Measurements from ENCODE around the gene PRICKLE2.

PRICKLE2 gene

GRCh38 chr3:64107190-64107589 is 118.1 kb downstream of the PRICKLE2 start:
- FAIRE-seq (no peak), DNase-seq (ENCODE audit: insufficient read length, low spot score) (no peak)
- TF ChIP-seq PAX5 (IDR thresholded peaks at IDR 0.05; ENCODE audit: insufficient read depth, low read length, severe bottlenecking) (no peak), TAF1 (IDR thresholded peaks at IDR 0.05; ENCODE audit: low read depth, low read length) (no peak), POU2F2 (IDR thresholded peaks at IDR 0.05; ENCODE audit: low read depth, low read length) (no peak), POLR2A (IDR thresholded peaks at IDR 0.05; ENCODE audit: low read depth, low read length) (no peak), POLR2AphosphoS5 (IDR thresholded peaks at IDR 0.05; ENCODE audit: low read depth, low read length) (no peak), SPI1 (IDR thresholded peaks at IDR 0.05; ENCODE audit: low read depth, low read length) (no peak)

DNA sequence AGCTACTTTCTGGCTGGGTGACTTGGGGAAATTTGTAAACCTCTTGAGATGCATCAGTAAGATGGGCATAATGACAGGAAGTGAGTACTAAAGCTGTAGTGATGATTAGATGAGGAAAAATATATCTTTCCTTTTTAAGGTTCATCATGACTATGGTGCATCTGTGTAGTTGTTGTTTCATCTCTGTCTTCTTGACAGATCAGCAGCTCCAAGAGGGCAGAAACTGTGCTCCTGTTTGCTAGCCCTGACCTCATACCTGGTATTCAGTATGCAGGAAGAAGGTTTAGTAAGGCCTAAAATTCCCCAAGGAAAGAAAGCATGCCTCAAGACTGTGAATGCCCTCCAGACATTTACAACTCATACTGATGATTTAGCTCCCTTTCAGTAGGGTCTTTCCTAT is 119.5 kb downstream of the PRICKLE2 start:
- TF ChIP-seq TAF1 (IDR thresholded peaks at IDR 0.05; ENCODE audit: low read depth, low read length), result no peak
- TF ChIP-seq SPI1 (IDR thresholded peaks at IDR 0.05; ENCODE audit: low read depth, low read length), result no peak
- TF ChIP-seq POU2F2 (IDR thresholded peaks at IDR 0.05; ENCODE audit: low read depth, low read length), result no peak
- no peak for TF ChIP-seq POLR2A (IDR thresholded peaks at IDR 0.05; ENCODE audit: low read depth, low read length)
- TF ChIP-seq PAX5 (IDR thresholded peaks at IDR 0.05; ENCODE audit: insufficient read depth, low read length, severe bottlenecking), result no peak
- no peak for TF ChIP-seq POLR2AphosphoS5 (IDR thresholded peaks at IDR 0.05; ENCODE audit: low read depth, low read length)
- FAIRE-seq (no peak), DNase-seq (ENCODE audit: insufficient read length, low spot score) (no peak)

GRCh38 chr3:64104691-64105111 is 120.6 kb downstream of the PRICKLE2 start:
- no peak for FAIRE-seq

DNA sequence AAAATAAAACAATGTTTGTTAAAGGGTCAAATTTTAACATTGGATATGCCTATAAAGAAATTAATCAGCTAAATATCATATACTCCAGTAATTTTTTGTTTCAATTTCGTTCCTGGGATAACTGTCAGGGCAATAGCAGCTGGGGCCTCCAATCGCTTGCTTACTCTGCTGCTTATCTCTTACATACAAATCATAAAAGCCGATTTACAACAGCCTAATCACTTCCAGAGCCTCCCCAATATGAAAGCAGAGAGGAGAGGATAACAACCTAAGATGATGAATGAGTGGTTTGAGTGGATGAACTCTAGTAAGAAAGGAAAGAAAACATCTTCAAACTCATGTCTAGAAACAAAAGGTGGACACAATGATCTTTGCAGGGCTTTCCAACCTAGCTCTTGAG is 121.3 kb downstream of the PRICKLE2 start:
- DNase-seq (ENCODE audit: insufficient read length, low spot score) (no peak), FAIRE-seq (no peak)
- TF ChIP-seq TAF1 (IDR thresholded peaks at IDR 0.05; ENCODE audit: low read depth, low read length), result no peak
- TF ChIP-seq POLR2A (IDR thresholded peaks at IDR 0.05; ENCODE audit: low read depth, low read length), result no peak
- no peak for TF ChIP-seq POU2F2 (IDR thresholded peaks at IDR 0.05; ENCODE audit: low read depth, low read length)
- TF ChIP-seq SPI1 (IDR thresholded peaks at IDR 0.05; ENCODE audit: low read depth, low read length), result no peak
- TF ChIP-seq POLR2AphosphoS5 (IDR thresholded peaks at IDR 0.05; ENCODE audit: low read depth, low read length), result no peak
- no peak for TF ChIP-seq PAX5 (IDR thresholded peaks at IDR 0.05; ENCODE audit: insufficient read depth, low read length, severe bottlenecking)

More at GRCh38 chr3:64104691-64105111, 120.6 kb downstream of the PRICKLE2 start:
- no peak for DNase-seq (ENCODE audit: insufficient read length, low spot score)
- no peak for TF ChIP-seq POLR2A (IDR thresholded peaks at IDR 0.05; ENCODE audit: low read depth, low read length)
- TF ChIP-seq PAX5 (IDR thresholded peaks at IDR 0.05; ENCODE audit: insufficient read depth, low read length, severe bottlenecking), result no peak
- TF ChIP-seq POLR2AphosphoS5 (IDR thresholded peaks at IDR 0.05; ENCODE audit: low read depth, low read length), result no peak
- TF ChIP-seq TAF1 (IDR thresholded peaks at IDR 0.05; ENCODE audit: low read depth, low read length), result no peak
- TF ChIP-seq POU2F2 (IDR thresholded peaks at IDR 0.05; ENCODE audit: low read depth, low read length), result no peak
- TF ChIP-seq SPI1 (IDR thresholded peaks at IDR 0.05; ENCODE audit: low read depth, low read length), result no peak

- FAIRE-seq (no peak), DNase-seq (ENCODE audit: insufficient read length, low spot score) (no peak)
- TF ChIP-seq PAX5 (IDR thresholded peaks at IDR 0.05; ENCODE audit: insufficient read depth, low read length, severe bottlenecking) (no peak), POLR2A (IDR thresholded peaks at IDR 0.05; ENCODE audit: low read depth, low read length) (no peak), POLR2AphosphoS5 (IDR thresholded peaks at IDR 0.05; ENCODE audit: low read depth, low read length) (no peak), SPI1 (IDR thresholded peaks at IDR 0.05; ENCODE audit: low read depth, low read length) (no peak), TAF1 (IDR thresholded peaks at IDR 0.05; ENCODE audit: low read depth, low read length) (no peak), POU2F2 (IDR thresholded peaks at IDR 0.05; ENCODE audit: low read depth, low read length) (no peak)
Measured at GRCh38 chr3:64103131-64103530, 122.1 kb downstream of the PRICKLE2 start.

GRCh38 chr3:64102147-64102546 is 123.1 kb downstream of the PRICKLE2 start:
- DNase-seq (ENCODE audit: insufficient read length, low spot score) (no peak), FAIRE-seq (no peak)
- TF ChIP-seq POU2F2 (IDR thresholded peaks at IDR 0.05; ENCODE audit: low read depth, low read length) (no peak), SPI1 (IDR thresholded peaks at IDR 0.05; ENCODE audit: low read depth, low read length) (no peak), POLR2A (IDR thresholded peaks at IDR 0.05; ENCODE audit: low read depth, low read length) (no peak), POLR2AphosphoS5 (IDR thresholded peaks at IDR 0.05; ENCODE audit: low read depth, low read length) (no peak), TAF1 (IDR thresholded peaks at IDR 0.05; ENCODE audit: low read depth, low read length) (no peak), PAX5 (IDR thresholded peaks at IDR 0.05; ENCODE audit: insufficient read depth, low read length, severe bottlenecking) (no peak)

- TF ChIP-seq SPI1 (IDR thresholded peaks at IDR 0.05; ENCODE audit: low read depth, low read length) (no peak), POU2F2 (IDR thresholded peaks at IDR 0.05; ENCODE audit: low read depth, low read length) (no peak), POLR2A (IDR thresholded peaks at IDR 0.05; ENCODE audit: low read depth, low read length) (no peak)
- no peak for FAIRE-seq
- DNase-seq (ENCODE audit: insufficient read length, low spot score), result no peak
Measured at GRCh38 chr3:64099316-64099715, 126.0 kb downstream of the PRICKLE2 start.

DNA sequence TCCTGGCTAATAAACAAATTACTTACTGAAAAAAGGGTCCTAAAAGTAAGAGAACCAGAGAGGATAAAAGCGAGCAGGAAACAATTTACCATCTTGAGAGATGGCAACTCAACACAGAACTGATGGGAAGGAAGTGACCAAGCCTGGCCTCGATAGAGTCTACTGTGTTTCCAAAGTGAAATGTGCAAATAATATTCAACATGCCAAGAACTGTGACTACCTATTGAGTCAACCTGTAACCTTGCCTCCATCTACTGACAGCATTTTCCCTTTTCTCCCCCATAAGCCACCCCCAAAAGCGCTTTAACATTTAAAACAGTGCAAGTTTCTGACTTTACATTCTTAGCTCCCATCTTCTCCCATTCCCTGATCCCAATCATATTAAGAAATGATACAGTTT is 126.6 kb downstream of the PRICKLE2 start:
- DNase-seq (ENCODE audit: insufficient read length, low spot score), result no peak
- TF ChIP-seq SPI1 (IDR thresholded peaks at IDR 0.05; ENCODE audit: low read depth, low read length) (no peak), POU2F2 (IDR thresholded peaks at IDR 0.05; ENCODE audit: low read depth, low read length) (no peak), TAF1 (IDR thresholded peaks at IDR 0.05; ENCODE audit: low read depth, low read length) (no peak), POLR2AphosphoS5 (IDR thresholded peaks at IDR 0.05; ENCODE audit: low read depth, low read length) (no peak), PAX5 (IDR thresholded peaks at IDR 0.05; ENCODE audit: insufficient read depth, low read length, severe bottlenecking) (no peak), POLR2A (IDR thresholded peaks at IDR 0.05; ENCODE audit: low read depth, low read length) (no peak)
- FAIRE-seq, result no peak

DNA sequence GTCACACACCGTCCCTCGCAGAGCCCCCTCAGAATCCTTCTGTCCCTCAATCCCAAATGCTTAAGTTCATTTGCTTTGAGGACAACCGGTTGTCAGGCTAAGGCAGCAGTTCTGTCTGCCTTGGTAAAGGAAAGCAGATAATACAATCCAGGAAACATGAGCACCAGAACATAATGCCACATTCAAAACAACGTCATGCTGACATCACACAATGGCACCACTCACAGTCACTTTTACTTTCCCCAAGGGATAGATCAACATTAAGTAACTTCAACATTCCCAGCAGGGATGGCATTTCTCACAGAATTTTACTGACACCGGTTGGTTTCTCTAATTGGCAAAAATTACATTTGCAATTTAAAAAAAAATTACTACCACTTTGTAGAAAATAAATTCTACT is 127.3 kb downstream of the PRICKLE2 start:
- no peak for DNase-seq (ENCODE audit: insufficient read length, low spot score)
- no peak for TF ChIP-seq POU2F2 (IDR thresholded peaks at IDR 0.05; ENCODE audit: low read depth, low read length)
- TF ChIP-seq PAX5 (IDR thresholded peaks at IDR 0.05; ENCODE audit: insufficient read depth, low read length, severe bottlenecking), result no peak
- TF ChIP-seq POLR2A (IDR thresholded peaks at IDR 0.05; ENCODE audit: low read depth, low read length), result no peak
- no peak for TF ChIP-seq TAF1 (IDR thresholded peaks at IDR 0.05; ENCODE audit: low read depth, low read length)
- no peak for TF ChIP-seq POLR2AphosphoS5 (IDR thresholded peaks at IDR 0.05; ENCODE audit: low read depth, low read length)
- no peak for TF ChIP-seq SPI1 (IDR thresholded peaks at IDR 0.05; ENCODE audit: low read depth, low read length)
- no peak for FAIRE-seq

GRCh38 chr3:64095802-64096201 is 129.5 kb downstream of the PRICKLE2 start:
- FAIRE-seq (no peak), DNase-seq (ENCODE audit: insufficient read length, low spot score) (no peak)
- TF ChIP-seq POLR2A (IDR thresholded peaks at IDR 0.05; ENCODE audit: low read depth, low read length) (no peak), TAF1 (IDR thresholded peaks at IDR 0.05; ENCODE audit: low read depth, low read length) (no peak), POU2F2 (IDR thresholded peaks at IDR 0.05; ENCODE audit: low read depth, low read length) (no peak), POLR2AphosphoS5 (IDR thresholded peaks at IDR 0.05; ENCODE audit: low read depth, low read length) (no peak), PAX5 (IDR thresholded peaks at IDR 0.05; ENCODE audit: insufficient read depth, low read length, severe bottlenecking) (no peak)

Data from GM12891 (cell line).